SJSA1 (cell line): ENCODE data around the gene RAG1. TPM values are rescaled to one million over a fixed set of nuclear protein-coding genes. Genes with fewer than 3 reads are reported as not detected.
"Not testable (repeated sequence)": the region's sequence is repeated elsewhere in the genome, so short reads cannot be mapped to it uniquely, and the experiment has no call there.

Source experiments
- DNase-seq, 2 experiments: peaks; one replicate each; pipeline ENCODE4 v3.0.0-alpha.2; 2015 to 2020; ENCODE audit warnings: low spot score in 2 of 2, low read depth in 1 of 2
- H3K27ac ChIP-seq: fragments of 250-450 bp; sonication (Bioruptor Pico); 2 replicates; pipeline ENCODE4 v1.5.1; 2020; ENCODE audit warnings: mild to moderate bottlenecking, moderate library complexity
- H3K27me3 ChIP-seq: fragments of 250-450 bp; sonication (Bioruptor Pico); replicated peaks from 2 replicates; pipeline ENCODE4 v1.5.1; 2020; ENCODE audit warnings: mild to moderate bottlenecking, moderate library complexity
- H3K36me3 ChIP-seq: fragments of 250-450 bp; sonication (Bioruptor Pico); 2 replicates; pipeline ENCODE4 v1.5.1; 2020; ENCODE audit warnings: mild to moderate bottlenecking
- H3K4me1 ChIP-seq: fragments of 250-450 bp; sonication (Bioruptor Pico); replicated peaks from 2 replicates; pipeline ENCODE4 v1.6.1; 2021; ENCODE audit warnings: mild to moderate bottlenecking
- H3K4me3 ChIP-seq: fragments of 250-450 bp; sonication (Bioruptor Pico); 2 replicates; pipeline ENCODE4 v1.5.1; 2020; ENCODE audit warnings: mild to moderate bottlenecking
- H3K9me3 ChIP-seq: fragments of 250-450 bp; sonication (Bioruptor Pico); replicated peaks from 2 replicates; pipeline ENCODE4 v1.5.1; 2020; ENCODE audit warnings: mild to moderate bottlenecking
- total RNA-seq: library from RNA; depleted of rRNA; stranded (reverse); fragments of >200 nt; shearing (Covaris generic); gene quantifications from 2 replicates; pipeline ENCODE4 v1.2.3, GENCODE V29; 2014; rRNA removed

The RAG1 gene
- 0.22 and 0.45 TPM in 2 replicates for total RNA-seq

DNA sequence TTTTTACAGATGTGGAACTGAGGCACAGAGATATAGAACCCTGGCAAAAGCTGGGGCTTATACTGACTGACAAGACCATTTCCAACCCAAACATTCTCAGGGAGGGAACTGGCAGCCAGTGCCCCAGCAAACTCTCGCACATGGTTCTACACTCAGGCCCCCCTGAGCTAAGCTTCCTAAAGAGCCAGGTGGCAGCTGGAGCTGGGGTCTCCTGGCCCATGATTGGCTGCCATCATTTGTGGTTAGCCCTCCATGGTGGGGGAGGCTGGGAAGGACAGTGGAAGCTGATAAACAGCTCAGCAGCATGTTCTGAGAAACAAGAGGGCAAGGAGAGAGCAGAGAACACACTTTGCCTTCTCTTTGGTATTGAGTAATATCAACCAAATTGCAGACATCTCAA is at the start of gene RAG1:
TSS of gene RAG1 (plus strand) at position 314 of the 400 bp plus-strand sequence. CDS start 5,298 bp downstream, outside the sequence.
- Histone ChIP-seq H3K4me1 (no peaks in the 10 kb centered on the region), H3K27me3 (peaks cover 26% of the 10 kb centered on the region), H3K36me3 (no peaks in the 10 kb centered on the region), H3K4me3 (no peak within 1 kb of the TSS), H3K27ac (no peak within 1 kb of the TSS), H3K9me3 (no peaks in the 10 kb centered on the region)
- DNase-seq, result no peak

DNA sequence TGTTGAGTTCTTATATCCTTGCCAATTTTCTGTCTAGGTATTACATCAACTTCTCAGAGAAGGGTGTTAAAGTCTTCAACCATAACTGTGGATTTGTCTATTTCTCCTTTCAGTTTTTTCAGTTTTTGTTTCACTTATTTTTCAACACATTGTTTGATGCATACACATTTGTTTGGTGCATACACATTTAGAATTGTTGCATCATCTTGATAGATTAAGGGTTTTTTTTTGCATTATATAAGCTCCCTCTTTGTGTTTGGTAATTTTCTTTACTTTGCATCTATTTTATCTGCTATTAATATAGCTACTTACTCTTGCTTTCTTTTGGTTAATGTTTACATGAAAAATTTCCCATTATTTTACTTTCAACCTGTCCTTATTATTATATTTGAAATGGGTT is 37.0 kb upstream of the RAG1 start:
- no peaks in the 10 kb centered on the region for H3K4me1 ChIP-seq
- no peaks in the 10 kb centered on the region for H3K9me3 ChIP-seq
- no peak overlapping the region for H3K4me3 ChIP-seq
- no peaks in the 10 kb centered on the region for H3K36me3 ChIP-seq
- DNase-seq, result no peak
- no peaks in the 10 kb centered on the region for H3K27me3 ChIP-seq
- no peak overlapping the region for H3K27ac ChIP-seq

DNA sequence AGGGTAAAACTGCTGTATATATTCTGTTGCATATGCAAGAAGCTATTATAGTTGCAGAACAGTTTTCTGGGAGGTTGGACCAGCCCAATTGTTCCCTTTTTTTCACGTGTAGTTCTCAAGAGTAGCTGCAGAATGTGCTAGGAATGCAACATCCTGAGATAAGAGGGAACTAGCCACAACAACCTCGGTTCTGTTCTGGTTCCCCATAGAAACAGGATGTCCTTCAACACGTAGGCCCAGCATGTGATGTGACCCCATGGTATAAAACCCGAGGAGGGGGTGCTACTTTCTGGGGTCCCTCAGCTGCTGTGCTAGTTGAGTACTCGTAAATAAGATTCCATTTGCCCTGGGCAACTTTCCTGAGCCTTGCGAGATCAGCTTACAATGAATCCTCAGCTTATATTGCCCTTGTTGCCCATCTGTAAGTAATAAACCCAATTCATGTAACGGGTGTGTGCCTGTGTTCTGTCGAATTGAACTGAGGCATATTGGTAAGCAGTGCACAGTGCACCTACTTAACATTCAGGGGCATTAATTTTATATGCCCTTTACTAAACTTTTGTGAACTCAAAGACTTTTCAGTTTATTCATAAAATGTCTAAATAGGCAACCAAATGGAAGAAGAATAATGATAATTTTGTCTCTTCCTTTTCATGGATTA is 34.7 kb upstream of the RAG1 start:
- Histone ChIP-seq H3K27me3 (peaks cover under 1% of the 10 kb centered on the region), H3K9me3 (0 out of 2 replicates have a peak, but pooled peaks cover under 1% of the 10 kb centered on the region), H3K36me3 (no peaks in the 10 kb centered on the region), H3K27ac (no peak overlapping the region), H3K4me1 (no peaks in the 10 kb centered on the region), H3K4me3 (no peak overlapping the region)
- no peak for DNase-seq

DNA sequence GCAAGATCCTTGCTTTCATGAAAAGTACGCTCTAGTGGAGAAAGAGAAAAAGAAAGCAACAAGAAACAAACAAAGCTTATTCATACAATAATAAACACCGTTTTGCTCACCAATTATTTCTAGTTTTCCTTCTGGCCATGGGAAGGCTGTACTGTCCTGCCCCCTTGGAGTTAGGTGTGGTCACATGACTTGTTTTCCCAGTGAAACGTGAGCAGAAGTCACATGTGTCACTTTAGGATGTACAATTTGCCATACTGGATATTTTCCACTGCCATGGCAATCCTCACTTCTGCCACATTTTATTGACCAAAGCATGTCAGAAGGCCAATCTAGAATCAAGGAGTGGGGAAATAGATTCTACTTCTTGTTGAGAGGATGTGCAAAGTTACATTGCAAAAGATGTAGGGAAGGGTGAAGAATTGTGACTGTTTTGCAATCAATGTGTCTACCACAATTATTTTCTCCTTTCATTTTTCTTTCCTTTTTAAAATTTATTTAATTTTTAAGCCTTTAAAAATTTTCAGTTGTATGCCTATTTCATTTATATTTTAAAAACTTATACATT is 33.4 kb upstream of the RAG1 start:
- no peak overlapping the region for H3K27ac ChIP-seq
- H3K27me3 ChIP-seq, result peaks cover 4% of the 10 kb centered on the region
- no peak overlapping the region for H3K4me3 ChIP-seq
- 0 out of 2 replicates have a peak, but pooled peaks cover 2% of the 10 kb centered on the region for H3K9me3 ChIP-seq
- DNase-seq, result no peak
- H3K36me3 ChIP-seq, result no peaks in the 10 kb centered on the region
- no peaks in the 10 kb centered on the region for H3K4me1 ChIP-seq

DNA sequence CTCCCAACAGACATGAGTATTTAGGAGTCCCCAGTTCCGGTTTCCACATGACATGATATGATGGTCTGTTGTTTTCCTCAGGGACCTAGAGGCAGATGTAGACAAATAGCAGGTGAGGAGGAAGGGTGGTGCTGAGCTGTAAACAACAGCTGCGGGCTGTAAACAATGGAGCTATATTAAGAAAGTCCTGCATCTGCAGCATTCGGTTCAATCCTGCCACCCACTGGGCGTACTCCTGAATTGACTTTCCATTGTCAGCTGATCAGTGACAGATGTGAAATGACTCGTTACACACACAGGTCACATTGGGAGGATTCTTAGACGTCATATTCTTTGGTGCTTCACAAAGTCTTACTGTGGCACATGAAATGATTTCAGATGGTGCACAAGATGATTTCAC is 26.8 kb upstream of the RAG1 start:
- peak in 1 of 2 experiments; percentile 48 for DNase-seq
- Histone ChIP-seq H3K36me3 (no peaks in the 10 kb centered on the region), H3K4me3 (no peak overlapping the region), H3K27ac (no peak overlapping the region), H3K9me3 (0 out of 2 replicates have a peak, but pooled peaks cover 2% of the 10 kb centered on the region), H3K27me3 (peaks cover 20% of the 10 kb centered on the region), H3K4me1 (no peaks in the 10 kb centered on the region)

DNA sequence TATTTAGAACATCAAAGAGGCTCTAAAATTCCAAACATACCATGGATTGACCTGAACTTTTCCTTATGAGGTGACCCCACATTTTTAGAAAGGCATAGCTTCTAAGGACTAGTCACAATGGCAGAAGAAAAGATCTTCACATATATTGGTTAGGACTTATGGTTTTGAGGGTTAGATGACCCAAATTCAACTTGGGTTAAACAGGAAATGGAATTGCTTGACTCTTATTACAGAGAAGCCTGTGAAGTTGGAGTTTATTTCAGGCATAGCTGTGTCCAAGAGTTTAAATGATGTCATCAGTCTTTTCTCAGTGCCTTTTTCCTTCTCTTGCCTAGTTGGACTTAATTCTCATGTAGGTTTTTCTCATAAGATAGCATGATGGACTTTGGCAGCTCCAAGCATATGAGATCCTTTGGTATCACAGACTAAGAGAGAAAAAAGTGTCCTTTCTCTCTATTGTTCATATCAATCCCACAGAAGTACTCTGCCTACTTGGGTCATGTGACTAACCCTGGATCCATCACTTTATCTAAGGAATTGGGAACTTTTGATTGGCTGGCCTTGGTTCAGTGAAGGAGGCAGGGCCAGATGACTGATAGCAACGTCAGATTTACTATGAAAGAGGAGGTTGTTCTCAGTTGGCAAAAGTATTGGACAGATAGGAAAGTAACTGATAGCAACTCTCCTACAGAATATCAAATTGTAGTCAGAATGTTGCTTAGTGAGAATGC is 17.3 kb upstream of the RAG1 start:
- Histone ChIP-seq H3K36me3 (no peaks in the 10 kb centered on the region), H3K27me3 (peaks cover 7% of the 10 kb centered on the region; the same call in 1 of the 2 replicates), H3K4me3 (no peak overlapping the region), H3K27ac (no peak overlapping the region), H3K4me1 (no peaks in the 10 kb centered on the region), H3K9me3 (no peaks in the 10 kb centered on the region)
- no peak for DNase-seq

DNA sequence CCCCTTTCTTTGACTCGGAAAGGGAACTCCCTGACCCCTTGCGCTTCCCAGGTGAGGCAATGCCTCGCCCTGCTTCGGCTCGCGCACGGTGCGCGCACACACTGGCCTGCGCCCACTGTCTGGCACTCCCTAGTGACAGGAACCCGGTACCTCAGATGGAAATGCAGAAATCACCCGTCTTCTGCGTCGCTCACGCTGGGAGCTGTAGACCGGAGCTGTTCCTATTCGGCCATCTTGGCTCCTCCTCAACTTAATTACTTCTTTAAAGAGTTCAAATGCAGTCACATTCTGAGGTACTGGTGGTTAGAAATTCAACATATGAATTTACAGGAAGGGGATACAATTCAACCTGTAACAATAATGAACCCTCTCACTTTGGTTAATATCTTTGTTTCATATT is 10.4 kb upstream of the RAG1 start:
- not testable (repeated sequence) for H3K36me3 ChIP-seq, H3K27ac ChIP-seq, DNase-seq, H3K9me3 ChIP-seq, H3K4me1 ChIP-seq, H3K4me3 ChIP-seq, H3K27me3 ChIP-seq

DNA sequence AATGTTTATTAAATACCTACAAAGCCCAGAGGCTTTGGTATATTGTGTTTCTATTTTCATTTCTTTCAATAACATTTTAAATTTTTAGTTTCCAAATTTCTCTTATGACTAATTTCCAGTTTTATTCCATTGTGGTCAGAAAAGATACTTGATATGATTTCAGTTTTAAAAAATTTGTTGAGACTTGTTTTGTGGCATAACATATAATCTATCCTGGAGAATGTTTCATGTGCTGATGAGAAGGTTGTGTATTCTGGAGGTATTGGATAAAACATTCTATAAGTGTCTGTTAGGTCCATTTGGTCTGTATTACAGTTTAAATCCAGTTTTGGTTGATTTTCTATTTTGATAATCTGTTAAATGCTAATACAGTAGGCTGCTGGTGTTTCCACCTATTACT is 9.8 kb upstream of the RAG1 start:
- Histone ChIP-seq H3K36me3 (no peaks in the 10 kb centered on the region), H3K27me3 (no peaks in the 10 kb centered on the region), H3K4me3 (no peak overlapping the region), H3K4me1 (no peaks in the 10 kb centered on the region), H3K27ac (no peak overlapping the region), H3K9me3 (no peaks in the 10 kb centered on the region)
- DNase-seq, result no peak

DNA sequence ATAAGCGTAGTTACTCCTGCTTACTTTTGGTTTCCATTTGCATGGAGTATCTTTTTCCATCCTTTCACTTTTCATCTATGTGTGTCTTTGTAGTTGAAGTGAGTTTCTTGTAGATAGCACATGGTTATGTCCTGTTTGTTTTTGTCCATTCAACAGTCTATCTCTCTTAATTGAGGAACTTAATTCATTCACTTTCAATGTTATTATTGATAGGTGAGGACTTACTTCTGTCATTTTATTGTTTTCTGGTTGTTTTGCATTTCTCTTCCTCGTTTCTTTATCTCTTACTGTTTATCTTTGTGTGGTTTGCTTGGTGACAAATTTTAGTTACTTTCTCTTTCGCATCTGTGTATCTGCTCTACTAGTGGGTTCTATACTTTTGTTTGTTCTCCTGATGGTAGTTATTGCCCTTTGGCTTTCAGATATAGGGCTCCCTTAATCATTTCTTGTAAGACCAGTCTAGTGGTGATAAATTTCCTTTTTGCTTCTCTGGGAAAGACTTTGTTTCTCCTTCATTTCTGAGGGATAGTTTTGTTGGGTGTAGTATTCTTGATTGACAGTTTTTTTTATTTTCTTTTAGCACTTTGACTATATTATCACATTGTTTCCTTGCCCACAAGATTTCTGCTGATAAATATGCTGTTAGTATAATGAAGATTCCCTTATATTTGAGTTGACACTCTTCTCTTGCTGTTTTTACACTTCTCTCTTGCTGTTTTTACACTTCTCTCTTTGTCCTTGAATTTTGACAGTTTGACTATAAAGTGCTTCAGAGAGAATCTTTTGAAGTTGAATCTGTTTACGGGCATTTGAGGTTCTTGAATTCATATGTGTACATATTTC is 9.0 kb upstream of the RAG1 start:
- H3K4me1 ChIP-seq, result no peaks in the 10 kb centered on the region
- no peaks in the 10 kb centered on the region for H3K27me3 ChIP-seq
- H3K9me3 ChIP-seq, result no peaks in the 10 kb centered on the region
- H3K27ac ChIP-seq, result no peak overlapping the region
- no peak overlapping the region for H3K4me3 ChIP-seq
- no peak for DNase-seq
- no peaks in the 10 kb centered on the region for H3K36me3 ChIP-seq

DNA sequence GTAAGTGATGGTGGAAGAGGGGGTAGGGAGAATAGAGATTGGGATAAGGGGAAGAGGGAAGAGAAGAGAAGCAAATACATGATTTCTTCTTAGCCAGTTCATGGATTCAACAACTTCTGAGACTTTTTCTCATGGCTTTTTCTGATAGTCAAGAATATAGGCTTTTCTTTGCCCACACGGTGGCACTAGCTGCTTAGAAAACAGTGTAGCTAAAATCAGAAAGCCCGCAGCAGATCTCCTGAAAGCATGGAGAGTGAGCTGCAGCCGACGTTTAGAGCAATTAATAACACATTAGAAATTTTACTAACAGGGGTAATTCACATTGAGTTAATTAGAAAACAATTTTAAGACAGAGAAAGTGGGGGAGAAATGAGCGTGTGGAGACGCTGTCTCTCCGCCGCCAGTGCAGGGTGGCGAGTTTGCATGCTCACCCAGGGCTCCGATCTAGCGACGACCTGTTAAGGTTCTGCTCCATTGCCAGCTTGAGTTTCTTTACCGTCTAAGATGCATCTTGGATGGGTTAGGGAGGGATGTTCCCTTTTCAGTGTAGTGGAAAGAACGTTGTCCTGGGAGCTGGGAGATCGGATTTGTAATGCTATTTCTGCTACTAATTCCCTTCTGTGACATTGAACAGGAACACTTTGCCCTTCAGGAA is 3.3 kb upstream of the RAG1 start:
- peaks cover 20% of the 10 kb centered on the region for H3K27me3 ChIP-seq
- H3K36me3 ChIP-seq, result no peaks in the 10 kb centered on the region
- no peaks in the 10 kb centered on the region for H3K9me3 ChIP-seq
- H3K4me3 ChIP-seq, result no peak overlapping the region
- no peaks in the 10 kb centered on the region for H3K4me1 ChIP-seq
- DNase-seq, result peak in 1 of 2 experiments; percentile 30
- no peak overlapping the region for H3K27ac ChIP-seq

DNA sequence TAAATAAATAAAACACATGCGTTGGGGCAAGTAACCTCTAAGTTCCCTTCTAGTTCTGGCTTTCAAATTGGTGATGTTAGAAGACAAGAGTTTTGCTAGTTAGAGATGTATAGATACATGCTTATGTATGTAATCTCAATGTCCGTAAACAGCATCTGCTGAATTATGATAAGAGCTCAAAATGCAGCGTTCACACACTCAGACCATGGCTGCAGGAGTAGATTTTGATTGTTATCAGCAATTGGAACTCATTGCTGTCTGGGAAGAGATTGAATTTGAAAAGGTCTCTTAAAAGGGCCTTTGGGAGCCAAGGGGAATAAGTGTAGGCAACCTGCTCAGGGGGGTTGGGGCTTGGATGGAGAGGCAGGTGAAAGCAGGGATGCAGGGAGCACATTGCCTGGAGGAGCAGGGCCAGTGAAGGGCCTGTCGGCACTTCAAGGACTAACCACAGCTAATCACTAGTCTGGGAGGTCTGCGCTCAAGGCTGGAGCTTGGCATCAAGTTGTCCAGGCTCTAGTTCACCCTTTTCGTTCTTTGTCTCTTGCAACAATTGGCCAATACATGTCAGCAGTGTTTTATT is 2.7 kb upstream of the RAG1 start:
- no peaks in the 10 kb centered on the region for H3K36me3 ChIP-seq
- peaks cover 20% of the 10 kb centered on the region for H3K27me3 ChIP-seq
- no peak overlapping the region for H3K4me3 ChIP-seq
- H3K9me3 ChIP-seq, result no peaks in the 10 kb centered on the region
- no peak for DNase-seq
- H3K4me1 ChIP-seq, result no peaks in the 10 kb centered on the region
- H3K27ac ChIP-seq, result no peak overlapping the region

DNA sequence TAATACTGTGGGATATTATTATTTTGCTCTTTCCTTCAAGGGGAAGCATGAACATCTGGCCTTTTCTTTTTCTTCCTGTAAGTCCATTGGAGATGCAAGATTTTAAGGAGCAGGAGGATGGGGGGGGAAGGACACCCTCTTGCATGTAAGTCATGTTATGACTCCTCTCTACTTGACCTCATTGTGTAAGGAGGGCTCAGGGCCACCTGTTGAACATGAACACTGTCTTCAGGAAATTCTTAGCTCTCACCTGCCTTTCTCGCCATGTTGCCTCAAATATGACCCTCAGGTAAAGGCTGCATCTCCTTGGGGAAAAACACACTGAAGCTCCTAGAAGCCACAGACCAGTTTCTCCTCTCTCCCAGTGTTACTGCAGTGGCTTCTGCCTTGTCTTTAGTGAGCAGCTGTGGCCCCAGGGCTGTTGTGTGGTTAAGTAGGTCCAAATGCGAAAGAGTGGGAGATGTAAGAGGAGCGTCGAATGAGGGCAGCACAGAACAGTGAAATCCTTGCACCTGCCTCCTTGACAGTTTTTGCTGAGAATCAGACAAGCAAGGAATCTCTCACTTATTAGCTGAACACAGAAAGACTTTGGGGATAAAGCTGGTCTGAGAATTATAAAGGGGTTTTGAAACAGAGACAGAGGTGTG is 1.3 kb upstream of the RAG1 start:
- no peaks in the 10 kb centered on the region for H3K4me1 ChIP-seq
- DNase-seq, result no peak
- H3K9me3 ChIP-seq, result no peaks in the 10 kb centered on the region
- H3K27me3 ChIP-seq, result peaks cover 26% of the 10 kb centered on the region
- H3K36me3 ChIP-seq, result no peaks in the 10 kb centered on the region
- no peak overlapping the region for H3K4me3 ChIP-seq
- H3K27ac ChIP-seq, result no peak overlapping the region
